Transverse colon (tissue), 3 donors: Measurements from ENCODE around the gene SPATS1.

Experiments used
- EP300 ChIP-seq: sonication (generic); formaldehyde crosslinking; IDR thresholded peaks from one replicate; pipeline ENCODE4 v1.6.1; 2017; ENCODE audit warnings: antibody characterized with exemption, low read depth
- POLR2A ChIP-seq: fragments of 450-650 bp; IDR thresholded peaks from one replicate; pipeline ENCODE4 v1.6.1; 2016; ENCODE audit warnings: antibody characterized with exemption, mild to moderate bottlenecking, moderate library complexity
- TF ChIP-seq, protein P1 (sequence below), 5 experiments: fragments of 200-600 bp in 3 of 5; fragments of 450-650 bp in 2 of 5; sonication (generic) in 3 of 5; IDR thresholded peaks; 1 replicate in 2 of 5; 2 replicates in 3 of 5; pipeline ENCODE4 v1.5.1; 2016 to 2017; ENCODE audit warnings: antibody characterized with exemption in 5 of 5, inconsistent platforms in 3 of 5, mild to moderate bottlenecking in 2 of 5, moderate library complexity in 1 of 5

DNA sequence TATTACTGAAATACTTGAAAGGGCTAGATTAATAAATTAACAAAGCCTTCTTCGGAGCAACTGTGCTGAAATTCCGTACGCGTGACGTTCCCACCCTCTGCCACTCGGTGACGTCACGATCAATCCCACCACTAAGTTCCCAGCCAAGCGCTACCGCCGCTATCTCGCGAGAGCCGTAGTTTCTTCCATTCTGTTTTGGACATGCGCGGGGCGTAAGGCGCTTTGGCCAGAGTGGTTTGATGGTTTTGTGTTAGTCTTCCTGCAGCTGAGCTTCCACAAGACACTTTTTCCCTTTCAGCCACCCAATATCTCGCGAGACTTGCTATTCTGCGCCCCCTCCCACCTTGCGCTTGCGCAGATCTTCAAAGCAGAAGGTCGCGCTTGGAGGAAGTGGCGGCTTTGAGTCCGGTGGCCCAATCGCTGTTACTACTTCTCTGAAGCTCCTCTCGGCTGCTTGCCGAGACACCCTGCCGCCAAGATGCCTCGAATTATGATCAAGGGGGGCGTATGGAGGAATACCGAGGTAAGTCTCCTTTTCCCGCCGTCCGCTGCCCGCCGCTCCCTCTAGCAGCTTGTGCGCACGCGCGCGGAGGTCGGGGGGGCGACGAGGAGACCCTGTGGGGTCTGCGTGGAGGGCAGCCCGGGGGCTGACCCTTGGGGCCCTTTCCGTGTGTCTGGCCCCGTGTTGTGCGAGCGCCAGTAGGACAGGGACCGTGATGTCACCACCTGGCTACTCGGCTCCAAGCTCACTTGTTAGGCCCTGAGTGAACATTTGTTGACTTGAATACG, 45.1 kb downstream of the SPATS1 start, which contains the start of gene CDC5L:
- TF ChIP-seq, protein P1, sequence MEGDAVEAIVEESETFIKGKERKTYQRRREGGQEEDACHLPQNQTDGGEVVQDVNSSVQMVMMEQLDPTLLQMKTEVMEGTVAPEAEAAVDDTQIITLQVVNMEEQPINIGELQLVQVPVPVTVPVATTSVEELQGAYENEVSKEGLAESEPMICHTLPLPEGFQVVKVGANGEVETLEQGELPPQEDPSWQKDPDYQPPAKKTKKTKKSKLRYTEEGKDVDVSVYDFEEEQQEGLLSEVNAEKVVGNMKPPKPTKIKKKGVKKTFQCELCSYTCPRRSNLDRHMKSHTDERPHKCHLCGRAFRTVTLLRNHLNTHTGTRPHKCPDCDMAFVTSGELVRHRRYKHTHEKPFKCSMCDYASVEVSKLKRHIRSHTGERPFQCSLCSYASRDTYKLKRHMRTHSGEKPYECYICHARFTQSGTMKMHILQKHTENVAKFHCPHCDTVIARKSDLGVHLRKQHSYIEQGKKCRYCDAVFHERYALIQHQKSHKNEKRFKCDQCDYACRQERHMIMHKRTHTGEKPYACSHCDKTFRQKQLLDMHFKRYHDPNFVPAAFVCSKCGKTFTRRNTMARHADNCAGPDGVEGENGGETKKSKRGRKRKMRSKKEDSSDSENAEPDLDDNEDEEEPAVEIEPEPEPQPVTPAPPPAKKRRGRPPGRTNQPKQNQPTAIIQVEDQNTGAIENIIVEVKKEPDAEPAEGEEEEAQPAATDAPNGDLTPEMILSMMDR (IDR thresholded peaks at IDR 0.05) = no peak
- TF ChIP-seq POLR2A (peak; percentile 93), EP300 (no peak)
